Ramos (cell line): ENCODE measurements around the gene TMEM245.
"Not testable (repeated sequence)": the region's sequence is repeated elsewhere in the genome, so short reads cannot be mapped to it uniquely, and the experiment has no call there.

ENCODE experiments used
- in situ Hi-C: fragments of 300-500 bp; cut with MboI; formaldehyde crosslinking; loops from one replicate; pipeline ENCODE4 v1.14.3; 2022; ENCODE audit warnings: low sequenced_read_pairs; ENCODE audit not compliant: unreplicated experiment

Gene TMEM245

DNA sequence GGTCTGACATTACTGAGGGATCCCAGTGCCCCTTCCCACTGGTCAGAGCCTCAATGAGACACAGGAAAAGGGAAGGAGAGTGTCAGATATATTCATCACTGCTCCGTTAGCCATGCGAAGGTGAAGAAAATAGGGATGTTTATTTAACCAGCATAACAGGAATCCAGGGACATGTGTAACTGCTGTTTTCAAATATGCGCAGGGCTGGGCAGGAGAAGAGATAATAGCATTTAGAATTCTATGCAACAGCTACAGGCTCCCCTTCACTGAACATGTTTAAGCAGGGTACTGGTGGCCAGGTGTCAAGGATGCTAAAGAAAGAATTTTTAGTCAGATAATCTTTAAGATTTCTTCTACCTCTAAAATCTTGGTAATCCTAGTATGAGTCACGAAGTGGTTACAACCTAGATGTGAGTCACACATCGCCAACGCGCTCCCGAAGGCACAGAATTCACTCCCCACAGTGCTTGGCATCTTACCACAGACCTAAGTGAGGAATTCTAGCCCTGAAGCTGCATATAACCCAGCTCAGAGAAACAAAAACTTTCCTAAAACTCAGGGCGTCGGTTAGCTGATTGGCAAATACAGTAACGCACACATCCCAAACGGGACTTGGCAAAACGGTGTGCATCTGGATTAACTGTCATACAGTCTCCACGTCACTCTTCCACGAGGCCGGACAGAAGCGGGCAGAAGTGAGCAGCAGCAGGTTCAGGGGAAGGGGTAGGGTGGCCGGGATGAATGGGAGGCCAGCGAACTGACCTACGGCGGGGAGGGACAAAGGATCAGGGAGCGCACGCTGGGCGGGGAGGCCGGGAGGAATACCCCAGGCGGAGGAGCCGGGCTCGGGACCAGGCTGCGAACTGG is 107.5 kb downstream of the TMEM245 start:
- in situ Hi-C loops, result no loop called here

DNA sequence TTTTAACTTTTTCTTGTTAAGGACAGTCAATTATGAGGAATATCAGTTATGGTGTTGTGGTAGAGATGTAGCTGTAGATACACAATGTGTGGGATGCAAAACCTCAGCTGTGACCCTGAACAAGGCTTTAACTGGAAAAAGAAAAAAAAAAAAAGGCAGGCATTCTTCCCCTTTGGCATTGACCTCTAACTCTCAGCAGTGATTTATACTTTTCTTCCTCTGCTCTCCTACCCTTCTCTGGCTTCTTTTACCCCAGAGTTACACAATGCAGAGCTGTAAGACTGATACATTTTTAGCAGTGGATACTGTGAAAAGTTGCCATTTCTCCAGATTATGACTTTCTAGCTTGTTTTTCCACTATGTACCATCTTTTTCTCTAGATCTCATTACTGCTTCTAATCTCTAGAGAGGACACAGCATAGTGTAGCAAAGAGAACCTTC is 108.5 kb downstream of the TMEM245 start:
- in situ Hi-C loops, result no loop called here

DNA sequence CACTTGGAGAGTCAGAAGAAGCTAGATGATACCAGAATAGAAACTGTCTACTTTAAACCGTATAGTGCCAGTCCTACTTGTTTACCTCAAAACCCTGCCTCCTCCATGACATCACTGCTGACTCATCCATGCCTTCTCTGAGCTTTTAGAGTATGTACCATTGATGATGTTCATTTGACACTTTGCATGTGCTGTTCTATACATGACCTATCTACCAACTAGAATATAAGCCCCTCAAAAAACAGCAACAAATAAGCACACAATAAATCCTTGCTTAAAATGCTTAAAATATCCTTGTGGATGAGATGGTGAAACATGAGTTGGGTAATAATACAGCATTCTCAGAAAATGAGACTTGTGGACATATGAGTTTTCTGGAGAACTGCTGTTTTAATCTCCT is 109.0 kb downstream of the TMEM245 start:
- in situ Hi-C loops, result no loop called here

DNA sequence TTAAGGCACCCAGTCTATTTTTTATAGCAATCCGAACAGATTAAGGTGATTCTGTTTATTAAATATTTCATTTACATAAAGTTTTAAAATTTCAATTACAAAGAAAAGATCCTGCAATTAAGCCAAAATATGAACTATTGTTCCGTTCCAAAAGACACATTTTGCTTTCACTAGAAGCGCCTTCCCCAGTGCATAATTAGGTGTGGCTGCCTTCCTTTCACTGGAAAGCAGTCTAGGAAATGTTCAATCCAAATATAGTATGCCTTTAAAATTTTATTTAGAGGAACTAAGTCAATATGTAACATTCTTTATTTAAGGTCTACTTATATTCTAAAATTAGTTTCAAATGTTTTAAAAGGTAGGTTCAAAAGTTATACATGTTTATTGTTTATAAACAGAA is 114.1 kb downstream of the TMEM245 start:
- in situ Hi-C loops, result no loop called here

DNA sequence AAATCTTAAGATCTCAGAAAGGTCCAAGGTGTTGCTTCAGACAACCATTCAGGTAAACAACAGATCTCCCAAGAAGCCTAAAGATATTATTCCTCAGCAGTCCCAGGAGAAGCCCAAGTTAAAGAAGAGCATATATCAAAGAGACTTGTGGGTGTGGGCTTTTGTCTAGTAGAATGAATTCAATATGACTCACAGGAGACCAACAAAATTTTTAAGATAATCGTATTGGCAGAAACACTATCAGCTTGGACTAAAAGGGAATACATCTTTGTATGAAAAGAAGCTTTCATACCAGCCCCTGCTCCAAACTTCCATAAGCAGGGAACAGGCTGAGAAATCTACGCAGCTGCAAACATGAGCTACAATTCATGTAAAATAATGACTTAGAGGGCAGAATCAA is 116.6 kb downstream of the TMEM245 start:
- in situ Hi-C loops, result no loop called here

DNA sequence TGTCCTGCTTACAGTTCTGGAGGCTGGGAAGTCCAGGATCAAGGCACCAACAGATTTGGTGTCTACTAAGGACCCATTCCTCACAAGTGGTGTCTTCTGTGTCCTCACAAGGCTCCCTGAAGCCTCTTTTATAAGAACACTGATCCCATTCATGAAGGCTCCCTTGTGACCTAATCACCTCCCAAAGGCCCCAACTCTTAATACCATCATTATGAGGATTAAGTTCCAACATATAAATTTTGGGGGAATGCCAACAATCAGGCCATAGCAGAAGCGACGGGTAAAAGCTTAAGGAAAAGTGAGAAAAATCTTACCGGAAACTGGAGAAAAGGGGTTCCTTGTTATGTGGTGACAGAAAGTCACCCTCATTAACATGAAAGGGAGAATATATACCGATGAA is 117.6 kb downstream of the TMEM245 start:
- in situ Hi-C loops, result no loop called here

DNA sequence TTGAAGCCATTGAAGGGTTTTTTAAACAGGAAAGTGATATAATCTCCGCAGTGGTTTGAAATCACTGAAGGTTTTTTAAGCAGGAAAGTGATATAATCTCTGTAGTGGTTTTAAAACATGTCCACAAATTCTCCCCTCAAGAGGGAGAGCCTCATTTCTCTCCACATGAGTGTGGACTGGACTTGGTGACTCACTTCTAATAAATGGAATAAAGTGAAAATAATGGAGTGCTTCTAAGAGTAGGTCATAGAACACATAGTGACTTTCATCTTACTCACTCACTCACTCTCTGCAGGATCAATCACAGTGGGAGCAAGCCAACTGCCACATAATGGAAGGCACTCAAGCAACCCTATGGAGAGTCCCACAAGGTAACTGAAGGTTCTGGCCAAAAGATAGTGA is 118.5 kb downstream of the TMEM245 start:
- in situ Hi-C loops, result no loop called here

DNA sequence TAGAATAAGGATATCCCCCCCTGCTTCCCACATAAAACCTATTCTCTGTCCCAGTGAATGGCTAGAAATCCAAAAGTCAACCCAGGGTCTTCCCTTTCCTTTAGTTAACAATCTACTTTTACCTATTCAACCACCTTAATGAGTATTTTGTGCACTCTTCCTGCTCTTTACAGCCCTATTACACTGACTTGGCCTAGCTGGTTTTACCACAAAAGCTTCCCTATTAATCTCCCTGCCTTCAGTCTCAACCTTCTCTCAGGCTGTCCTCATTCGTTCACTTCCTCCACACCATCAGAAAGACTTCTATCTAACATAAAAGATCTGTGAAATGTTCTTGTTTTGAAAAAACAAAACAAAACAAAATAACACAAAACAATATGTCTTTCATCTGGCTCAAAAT is 122.6 kb downstream of the TMEM245 start:
- in situ Hi-C loops, result no loop called here

DNA sequence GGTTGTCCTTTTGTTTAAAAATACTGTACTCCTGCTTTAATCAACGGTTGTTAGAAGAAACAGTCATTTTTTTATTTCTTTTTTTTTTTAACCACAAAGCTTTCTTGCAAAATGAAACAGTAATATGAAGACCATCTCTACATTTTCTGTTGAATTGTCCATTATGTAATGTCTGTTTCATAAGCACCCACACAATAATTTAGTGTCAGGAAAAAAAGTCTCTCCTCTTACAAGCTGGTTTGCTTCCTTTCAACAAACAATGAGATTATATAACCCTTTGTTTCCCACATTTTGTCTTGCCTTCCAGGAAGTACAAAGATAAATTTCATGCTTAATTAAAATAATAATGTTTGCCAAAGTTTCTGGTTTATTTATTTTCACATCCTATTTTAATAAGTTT is 123.1 kb downstream of the TMEM245 start:
- in situ Hi-C loops, result no loop called here

DNA sequence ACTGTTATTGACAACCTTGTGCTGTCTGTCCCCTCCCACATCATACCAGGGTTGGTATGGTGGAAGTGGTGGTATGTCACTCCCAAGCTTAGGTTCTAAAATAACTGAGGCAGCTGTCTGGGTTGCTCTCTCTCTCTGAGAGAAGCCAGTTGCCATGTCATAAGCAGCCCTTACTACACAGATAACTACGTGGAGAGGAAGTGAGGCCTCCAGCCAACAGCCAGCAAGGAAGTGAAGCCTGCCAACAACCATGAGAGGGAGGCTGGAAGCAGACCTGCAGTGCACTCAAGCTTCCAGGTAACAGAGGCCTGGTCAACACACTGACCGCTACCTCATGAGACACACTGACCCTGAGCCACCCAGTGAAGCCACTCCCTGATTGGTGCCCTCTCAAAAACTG is 125.1 kb downstream of the TMEM245 start:
- in situ Hi-C loops, result no loop called here

DNA sequence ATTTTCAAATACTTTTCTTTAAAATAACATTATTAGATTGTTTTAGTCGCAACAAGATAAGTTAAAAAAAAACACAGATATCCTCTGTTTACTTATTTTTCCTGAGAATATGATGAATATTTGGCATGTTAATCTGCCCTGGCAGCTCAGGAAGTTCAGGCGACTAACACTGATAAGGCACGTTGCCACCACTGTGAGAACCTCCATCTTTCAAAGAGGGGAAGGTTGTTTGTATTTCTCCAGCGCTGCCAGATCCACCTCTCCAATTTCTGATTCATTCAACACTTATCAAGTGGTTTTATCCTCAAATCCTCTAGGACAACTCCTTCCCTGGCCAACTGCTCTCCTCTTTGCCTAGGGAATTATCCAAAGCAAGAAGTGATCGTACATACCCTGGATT is 128.3 kb downstream of the TMEM245 start:
- in situ Hi-C loops, result no loop called here

DNA sequence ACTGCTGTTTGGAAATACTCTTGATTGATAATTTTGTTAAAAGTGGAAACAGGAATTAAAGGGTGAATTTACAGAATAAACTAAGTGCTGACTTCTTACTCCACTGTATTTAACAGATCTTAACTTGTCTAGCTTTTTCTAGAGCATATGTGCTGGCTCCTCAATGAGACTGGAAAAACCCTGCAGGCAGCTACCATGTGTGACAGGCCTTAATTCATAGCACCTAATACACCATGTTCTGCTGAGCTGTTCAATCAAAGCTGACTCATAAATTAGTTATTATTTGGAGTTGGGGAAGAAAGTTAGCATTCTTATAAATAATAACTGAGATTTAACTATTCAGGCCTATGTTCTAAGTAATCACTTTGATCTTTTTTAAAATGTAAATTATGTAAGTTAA is 135.9 kb downstream of the TMEM245 start:
- in situ Hi-C loops, result no loop called here

DNA sequence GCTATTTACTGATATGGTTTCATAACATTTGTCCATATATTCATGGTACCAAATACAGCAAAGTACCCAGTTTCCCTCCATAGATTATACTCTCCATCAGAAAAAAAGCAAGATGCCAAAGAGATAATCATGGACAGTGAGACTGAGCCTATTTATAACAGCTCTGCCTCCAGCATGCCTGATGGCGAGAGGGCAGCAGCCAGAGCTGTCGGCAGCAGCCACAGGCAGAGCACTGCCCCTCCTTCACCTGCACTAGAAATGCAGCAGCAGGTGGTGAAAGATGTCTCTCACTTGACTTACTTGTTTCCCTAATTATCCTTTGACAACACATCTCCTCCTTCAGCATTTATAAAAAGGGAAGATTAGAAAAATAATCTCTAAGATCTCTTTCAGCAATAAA is 138.9 kb downstream of the TMEM245 start:
- in situ Hi-C loops, result no loop called here

DNA sequence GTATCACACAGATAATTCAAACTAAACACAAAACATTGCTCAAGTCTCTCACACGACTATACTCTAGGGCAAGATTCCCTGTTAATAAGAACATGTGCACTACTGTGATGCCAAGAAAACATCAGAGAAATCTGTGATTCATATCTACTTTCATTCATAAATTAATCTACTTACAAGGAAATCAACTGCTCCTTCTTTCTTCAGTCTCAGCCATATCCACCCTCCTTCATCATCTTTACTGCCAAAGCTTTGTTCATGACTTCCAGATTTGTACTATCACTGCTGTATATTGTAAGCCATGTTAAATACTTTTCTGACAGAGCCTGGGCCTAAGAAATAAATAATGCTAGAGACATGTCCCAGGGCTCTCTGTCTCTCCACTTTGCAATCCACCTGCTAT is 141.5 kb downstream of the TMEM245 start:
- in situ Hi-C loops, result no loop called here

DNA sequence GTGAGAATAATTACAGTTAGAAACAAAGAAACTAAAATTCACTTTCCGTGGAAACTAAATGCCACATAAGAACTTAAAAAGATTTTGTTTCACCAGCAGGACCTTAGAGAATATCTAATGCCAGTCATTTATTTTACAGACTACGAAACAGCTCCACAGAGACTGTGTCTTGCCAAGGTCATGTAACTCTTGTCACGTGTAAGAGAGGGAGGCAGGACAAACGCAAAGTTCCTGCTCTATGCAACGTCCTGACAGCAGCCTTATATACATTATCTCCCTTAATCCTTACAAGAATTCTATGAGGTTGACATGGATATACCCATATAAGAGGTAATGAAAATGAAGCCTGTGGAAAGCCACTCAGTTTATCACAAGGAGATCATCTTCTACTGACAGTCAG is 145.9 kb downstream of the TMEM245 start:
- in situ Hi-C loops, result no loop called here

DNA sequence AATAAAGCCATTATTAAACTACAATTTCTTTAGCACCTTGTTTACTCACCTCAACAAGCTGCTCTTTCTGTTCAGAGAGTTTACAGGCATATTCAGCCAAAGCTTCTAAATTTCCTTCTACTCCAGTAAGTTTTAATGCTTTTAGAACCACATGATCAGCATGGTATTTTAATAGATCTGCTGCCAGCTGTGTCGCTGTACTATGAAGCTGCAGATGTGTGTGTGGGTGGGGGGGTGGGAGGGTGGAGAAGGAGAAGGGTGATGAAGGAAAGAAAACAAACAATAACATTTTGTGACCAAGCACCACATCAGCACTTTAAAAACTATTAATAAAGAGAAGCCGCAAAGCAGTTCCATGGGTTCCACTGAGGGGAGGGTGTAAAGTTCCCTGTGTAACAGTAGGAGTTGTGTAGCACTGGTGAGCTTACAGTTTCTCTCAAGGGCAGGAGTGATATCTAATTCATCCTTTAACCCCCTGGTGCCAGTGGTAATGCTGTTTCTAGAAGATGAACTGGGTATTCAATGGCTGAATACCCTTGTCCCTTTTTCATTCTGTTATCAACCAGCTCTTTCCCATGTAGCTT is 147.0 kb downstream of the TMEM245 start:
- in situ Hi-C loops, result no loop called here

DNA sequence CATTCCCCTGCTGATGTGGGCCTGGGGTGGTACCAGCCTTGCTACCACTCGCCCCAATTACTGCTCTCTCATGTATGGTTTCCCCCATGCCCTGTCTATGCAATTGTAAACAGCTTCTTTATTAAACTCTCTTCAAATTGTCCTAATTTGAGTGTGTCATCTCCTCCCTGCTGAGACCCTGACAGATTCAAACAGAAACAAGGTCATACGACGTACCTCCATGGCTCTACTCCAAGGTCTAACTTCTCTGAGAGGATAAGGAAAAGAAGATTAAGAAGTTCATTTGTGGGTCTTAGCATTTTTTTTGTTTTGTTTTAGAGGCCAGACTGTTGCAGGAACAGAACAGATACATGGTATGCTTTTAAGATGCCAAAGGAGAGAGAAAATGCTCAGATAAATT is 147.6 kb downstream of the TMEM245 start:
- in situ Hi-C loops, result no loop called here

DNA sequence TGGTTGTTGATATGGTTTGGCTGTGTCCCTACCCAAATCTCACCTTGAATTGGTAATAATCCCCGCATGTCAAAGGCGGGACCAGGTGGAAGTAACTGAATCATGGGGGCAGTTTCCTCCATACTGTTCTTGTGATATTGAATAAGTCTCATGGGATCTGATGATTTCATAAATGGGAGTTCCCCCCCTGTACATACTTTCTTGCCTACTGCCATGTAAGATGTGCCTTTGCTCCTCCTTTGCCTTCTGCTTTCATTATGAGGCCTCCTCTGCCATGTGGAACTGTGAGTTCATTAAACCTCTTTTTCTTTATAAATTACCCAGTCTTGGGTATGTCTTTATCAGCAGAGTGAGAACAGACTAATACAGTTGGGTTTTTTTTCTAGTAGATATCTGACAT is 148.4 kb downstream of the TMEM245 start:
- in situ Hi-C loops, result not testable (repeated sequence)

DNA sequence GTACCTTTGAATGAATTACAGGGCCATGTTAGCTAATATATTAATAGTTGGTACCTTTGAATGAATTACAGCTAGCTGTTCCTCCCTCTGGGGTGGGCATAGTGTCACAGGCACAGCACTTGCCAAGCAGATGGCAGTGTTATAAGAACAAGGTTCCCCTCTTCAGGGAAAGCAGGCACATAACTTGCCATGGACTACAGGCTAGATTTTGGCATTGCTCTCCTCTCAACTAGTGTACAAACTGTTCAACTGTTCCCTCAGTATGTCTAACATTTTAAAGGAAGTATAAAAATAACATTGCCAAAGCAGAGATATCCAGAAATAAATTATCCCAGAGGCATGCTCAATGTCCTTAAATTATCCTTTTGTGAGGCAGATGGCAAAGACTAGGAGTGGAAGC is 151.8 kb downstream of the TMEM245 start:
- in situ Hi-C loops, result no loop called here
